DMS153 (cell line): Measurements from ENCODE around the gene LAGE3.
A peak's percentile ranks its signal among the peaks of the same experiment; 100 is the strongest.

Experiments
- DNase-seq: peaks from one replicate; lab custom pipeline; 2025; lab: John Stamatoyannopoulos, UW

LAGE3 gene, protein sequence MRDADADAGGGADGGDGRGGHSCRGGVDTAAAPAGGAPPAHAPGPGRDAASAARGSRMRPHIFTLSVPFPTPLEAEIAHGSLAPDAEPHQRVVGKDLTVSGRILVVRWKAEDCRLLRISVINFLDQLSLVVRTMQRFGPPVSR

DNA sequence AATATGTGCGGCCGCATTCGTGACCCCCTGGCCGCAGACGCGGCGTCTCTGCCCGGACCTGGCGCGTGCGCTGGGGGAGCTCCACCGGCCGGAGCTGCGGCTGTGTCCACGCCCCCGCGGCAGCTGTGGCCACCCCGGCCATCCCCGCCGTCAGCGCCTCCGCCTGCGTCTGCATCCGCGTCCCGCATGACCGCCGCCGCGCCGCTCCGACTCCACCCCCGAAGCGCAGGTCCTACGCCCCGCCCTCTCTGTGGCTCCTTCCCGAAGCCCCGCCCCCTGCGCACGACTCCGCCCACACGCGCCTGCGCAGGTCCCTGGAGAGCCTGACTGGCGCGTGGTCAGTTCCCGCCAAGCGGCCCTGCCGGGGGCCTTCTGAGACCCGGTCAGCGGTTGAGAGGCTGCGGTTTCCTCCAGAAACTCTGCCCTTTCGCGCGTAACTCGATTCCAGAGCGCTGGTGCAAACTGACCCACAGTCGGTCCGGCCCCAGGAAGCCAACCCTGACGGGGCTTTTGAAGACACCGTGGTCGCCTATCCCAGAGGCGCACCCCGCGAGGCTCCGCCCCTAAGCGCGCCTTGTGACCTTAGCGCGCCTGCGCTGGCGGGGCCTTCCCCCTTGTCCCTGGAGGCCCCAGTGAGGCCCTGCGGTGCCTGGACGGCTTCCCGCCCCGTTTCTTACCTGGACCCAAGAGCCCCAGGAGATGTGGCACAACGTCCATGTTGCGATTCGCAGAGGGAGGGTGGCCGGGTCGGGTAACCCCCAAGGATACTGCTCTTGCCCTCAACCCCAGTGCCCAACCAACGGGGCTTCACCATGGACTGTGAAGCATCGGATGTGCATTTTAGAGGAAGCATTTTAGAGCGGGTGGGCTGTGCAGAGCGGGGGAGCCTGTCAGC is at the start of gene LAGE3:
TSS of gene LAGE3 (minus strand) at position 554 of the 895 bp plus-strand sequence. CDS start at position 188, 366 bp downstream.
- DNase-seq: peak; percentile 90

DNA sequence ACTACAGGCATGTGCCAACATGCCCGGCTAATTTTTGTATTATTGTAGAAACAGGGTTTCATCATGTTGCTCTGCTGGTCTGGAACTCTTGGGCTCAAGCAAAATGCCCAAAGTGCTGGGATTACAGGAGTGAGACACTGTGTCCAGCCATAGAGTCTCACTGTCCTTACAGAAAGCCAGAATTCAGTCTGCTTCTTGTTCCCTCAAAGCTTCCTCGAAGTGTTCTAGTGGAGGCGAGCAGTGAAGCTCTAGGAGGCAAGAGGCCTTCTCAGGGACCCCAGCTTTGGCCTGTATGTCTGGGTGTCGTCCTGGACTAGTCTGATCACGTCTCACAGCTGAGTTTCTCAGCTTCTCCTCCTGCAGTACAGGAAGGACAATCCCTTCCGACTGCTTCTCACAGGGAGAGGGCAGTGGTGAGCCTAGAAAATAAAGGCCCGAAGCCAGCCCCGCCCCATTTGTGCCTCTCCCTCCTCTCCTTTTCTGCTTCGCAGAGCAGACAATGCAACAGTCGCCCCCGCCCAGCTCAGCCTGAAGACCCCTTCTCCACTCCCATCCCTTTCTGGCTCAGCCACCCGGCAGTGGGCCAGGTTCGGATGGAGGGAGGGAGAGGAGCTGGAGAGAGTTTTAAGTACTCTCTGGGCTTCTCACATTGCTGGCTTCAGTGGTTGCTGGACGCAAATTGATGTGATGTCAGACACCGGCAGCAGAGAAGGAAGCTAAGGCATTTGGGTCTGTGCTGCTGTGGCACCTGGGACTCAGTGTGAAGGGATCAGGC is 48.0 kb upstream of the LAGE3 start:
- peak; percentile 78 for DNase-seq

DNA sequence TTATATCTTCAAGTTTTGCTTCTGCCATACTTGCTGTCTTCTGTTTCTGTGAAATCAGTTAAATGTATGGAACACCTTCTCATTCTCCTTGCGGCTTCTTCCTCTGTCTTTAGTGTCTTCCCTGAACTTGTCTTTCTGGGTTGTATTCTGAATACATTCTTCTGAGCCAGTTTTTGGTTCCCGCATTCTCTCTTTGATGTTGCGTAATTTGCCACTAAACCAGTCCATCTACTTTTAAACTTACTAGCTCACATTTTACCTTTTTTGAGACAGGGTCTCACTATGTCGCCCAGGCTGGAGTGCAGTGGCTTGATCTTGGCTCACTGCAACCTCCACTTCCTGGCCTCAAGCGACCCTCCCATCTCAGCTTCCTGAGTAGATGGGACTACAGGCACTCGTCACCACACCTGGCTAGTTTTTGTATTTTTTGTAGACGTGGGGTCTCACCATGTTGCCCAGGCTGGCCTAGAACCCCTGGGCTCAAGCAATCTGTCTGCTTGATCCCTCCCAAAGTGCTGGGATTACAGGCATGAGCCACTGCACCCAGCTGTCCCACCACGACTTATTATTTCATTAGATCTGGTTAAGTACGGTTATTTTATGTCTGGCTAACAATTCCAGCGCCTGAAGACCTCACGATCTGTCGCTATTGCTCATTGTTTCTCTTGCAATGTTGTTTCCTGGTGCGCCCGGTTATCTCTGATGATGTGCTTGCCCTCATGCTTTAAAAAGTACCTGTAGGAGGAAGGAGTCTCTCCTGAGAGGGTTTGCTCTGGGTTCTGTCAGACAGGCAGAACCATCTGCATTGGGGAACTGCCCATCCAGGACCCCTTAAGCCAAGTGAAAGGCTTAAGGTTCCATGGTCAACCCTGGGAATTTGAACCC is 46.8 kb upstream of the LAGE3 start:
- no peak for DNase-seq

DNA sequence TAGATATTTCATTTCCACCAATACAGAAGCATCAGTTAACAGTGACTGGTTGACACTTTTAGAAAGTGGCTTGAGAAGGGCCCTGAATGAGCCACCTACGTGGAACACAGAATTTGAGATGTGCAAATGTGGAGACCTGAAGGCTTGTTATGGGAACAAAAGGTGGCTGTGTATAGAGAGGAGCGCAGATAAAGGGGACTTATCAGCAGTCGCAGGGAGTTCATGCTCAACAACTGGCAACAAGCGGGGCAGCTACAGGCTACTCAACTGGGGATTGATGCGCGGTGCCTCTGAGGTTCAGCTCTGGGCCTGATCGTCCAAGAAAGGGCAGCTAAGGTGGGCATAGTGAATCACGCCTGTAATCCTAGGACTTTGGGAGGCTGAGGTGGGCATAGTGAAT is 40.3 kb upstream of the LAGE3 start:
- DNase-seq: no peak

DNA sequence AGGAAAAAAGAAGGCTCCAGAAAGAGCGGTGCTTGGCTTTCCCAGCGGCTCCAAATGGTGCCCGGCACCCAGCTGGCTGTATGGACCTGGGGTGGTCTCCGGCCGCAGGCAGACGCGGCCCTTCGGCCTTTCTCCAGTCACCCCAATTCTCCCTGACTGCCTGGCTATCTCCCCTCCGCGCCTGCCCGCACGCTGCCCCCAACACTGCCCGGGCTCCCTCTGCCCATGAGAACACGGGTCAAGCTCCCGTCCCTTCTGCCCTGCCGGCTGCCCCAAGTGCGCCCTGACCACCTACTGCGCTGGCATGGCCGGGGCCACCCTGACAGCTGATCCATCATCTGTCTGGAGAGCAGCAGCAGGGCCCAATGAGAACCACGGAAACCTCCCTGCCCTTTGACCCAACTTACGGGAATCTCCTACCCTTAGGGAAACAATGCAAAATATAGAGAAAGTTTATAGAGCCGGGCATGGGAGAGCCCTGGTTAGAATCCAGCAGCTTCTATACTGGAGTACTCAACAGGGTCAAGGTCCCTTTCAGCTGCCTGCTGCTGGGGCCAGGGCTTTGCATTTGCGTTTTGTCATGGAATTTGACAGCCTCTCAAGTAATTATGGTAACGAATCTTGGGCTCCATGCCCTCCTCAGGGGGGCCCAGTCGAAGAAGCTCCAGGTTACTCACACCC is 38.2 kb upstream of the LAGE3 start:
- no peak for DNase-seq

DNA sequence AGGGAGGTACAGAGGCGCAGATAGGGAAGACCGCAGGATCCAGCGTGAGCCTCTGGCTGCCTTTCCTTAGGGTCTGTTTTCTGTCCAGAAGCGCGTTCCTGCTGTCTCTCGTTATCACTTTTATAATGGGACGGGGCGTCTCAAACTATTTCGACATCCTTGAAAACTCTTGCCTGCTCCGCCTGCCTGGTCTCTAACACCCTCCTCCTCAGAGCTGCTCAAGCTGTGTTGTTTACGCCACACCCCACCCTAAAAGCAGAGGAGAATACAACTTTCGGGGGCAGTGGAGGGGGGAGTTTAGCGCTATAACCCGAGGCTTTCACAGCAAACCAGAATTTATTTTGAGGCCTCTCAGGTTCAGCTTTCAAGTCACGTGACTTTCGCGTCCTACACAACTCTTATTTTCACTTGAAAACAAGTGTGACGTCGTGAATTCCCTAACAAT is 37.6 kb upstream of the LAGE3 start:
- no peak for DNase-seq

DNA sequence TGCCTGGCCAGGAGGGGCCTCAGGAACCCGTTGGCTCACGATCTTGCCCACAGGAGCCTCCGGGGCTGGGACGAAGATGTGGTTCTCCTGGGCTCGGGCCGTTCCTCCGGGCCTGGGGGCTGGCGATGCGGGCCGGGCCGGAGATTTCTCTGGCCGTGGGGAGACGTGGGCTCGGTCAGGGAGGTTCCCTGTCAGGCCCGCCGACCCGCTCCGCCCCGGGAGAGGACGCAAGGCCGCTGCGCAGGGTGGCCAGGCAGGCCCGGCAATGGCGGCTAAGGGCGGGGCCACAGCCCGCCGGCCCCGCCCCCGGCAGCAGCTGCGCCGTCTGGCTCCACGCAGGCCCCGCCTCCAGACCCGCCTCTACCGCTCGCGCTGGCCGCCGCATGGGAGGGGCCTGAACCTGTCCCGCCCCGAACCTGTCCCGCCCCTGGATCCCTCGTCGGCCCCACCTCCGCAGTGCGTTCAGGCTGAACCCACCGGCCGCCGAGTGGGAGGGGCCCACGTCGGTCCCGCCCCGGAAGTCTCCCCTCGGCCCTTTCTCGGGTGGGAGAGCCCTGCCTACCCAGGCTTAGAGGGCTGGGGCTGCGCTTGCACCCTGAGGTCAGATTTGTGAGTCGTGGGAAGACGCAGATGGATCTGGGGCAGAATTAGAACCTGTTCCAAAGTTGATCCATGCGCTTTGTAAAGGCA is 37.0 kb upstream of the LAGE3 start, which contains the start of gene FAM3A:
TSS of gene FAM3A (minus strand) at position 267 of the 690 bp plus-strand sequence. CDS start 460 bp downstream, outside the sequence.
- peak; percentile 89 for DNase-seq

DNA sequence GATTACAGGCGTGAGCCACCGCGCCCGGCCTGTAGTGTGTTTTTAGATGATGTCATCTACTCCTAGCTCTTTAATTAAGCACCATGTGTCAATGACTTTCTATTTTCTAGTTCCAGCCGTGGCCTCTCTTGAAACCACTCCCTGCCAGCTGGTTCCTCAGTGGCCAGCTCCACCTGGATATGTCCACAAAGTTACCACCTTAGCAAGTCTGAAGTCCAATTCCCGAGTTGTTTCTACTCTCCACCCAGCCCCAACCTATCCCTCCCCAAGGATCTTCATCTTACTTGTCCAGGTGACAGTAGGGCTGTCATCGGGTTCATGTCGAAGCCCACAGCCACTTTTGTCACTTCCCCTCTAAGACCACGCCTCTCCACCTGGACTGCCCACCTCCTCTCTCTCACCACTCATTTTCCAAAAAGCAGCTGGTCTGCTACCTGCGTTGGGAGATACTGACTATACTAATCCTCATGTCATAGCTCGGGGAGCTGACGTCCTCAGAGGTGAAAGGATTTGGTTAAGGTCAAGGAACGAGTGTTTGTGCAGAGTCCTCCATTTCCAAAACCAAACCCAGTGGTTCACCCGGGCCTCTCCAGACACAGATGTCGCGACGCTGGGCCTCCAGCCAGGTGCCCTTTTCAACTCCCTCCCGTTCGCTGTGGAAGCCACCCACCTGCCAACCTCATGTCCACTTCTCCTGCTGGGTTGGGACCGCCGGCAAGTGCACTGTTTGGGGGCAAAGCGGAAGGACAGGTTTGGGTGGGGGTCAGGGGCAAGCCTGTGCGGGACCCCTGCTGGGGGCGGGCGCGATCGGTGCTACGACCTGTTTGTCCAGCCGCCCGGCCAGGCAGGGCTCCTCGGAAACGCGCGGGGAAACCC is 36.2 kb upstream of the LAGE3 start:
- peak; percentile 31 for DNase-seq

DNA sequence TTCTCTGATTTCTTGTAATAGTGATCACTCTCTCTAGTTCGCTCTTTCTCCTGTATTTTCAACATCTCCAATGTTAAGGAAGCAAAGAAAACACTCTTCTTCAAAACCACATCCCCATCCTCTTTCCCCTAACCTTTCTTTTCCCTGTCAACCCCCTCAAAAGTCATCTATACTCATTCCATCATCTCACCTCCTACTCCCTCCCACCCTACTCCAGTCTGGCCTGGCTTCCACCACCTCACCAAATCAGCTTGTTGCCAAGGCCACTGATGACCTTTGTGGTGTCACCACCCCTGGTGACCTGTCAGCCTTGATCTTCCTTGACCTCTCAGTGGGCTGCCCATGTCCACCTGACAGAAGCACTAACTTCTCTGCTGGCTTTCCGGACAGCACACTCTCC is 34.6 kb upstream of the LAGE3 start:
- DNase-seq: no peak

DNA sequence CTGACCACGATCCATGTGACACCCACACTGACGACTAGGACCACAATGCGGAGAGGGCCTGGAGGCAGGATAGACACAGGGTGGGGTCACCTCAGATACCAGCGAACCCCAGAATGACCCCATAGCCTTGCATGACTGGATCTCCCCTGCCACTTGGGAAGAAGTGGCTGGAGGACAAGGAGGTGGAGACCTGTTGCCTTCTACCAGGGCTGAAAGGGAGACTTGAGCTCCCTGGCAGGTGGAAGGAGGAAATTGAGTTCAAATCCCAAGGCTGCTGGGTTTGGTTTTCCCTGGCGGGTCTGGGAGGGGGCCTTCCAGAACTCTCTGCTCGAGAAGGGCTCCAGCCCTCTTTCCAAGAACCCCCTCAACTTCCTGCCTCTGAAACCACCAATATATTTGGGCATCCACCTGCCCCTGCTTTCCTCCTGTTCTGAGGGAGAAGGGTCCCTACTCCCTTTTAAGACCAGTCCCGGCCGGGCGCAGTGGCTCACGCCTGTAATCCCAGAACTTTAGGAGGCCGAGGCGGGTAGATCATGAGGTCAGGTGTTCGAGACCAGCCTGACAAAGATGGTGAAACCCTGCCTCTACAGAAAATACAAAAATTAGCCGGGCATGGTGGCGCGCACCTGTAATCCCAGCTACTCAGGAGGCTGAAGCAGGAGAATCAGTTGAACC is 33.9 kb upstream of the LAGE3 start:
- DNase-seq: no peak

DNA sequence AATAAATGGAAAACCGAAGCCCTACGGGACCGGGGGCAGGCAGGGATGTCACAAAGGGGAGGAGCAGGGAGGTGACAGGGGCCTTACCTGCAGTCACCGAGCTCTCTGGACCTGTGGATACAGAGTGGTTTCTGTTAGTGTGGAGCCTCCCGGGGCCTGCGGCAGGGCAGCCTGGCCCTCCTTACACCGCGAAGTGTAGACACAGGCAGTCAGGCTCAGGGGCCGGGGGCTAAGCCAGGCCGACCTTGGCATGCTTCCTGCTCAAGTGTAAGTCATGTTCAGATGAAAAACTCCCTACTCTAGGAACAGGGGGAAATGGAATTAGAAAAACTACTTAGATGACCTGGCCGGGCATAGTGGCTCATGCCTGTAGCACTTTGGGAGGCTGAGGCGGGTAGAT is 32.7 kb upstream of the LAGE3 start:
- no peak for DNase-seq

DNA sequence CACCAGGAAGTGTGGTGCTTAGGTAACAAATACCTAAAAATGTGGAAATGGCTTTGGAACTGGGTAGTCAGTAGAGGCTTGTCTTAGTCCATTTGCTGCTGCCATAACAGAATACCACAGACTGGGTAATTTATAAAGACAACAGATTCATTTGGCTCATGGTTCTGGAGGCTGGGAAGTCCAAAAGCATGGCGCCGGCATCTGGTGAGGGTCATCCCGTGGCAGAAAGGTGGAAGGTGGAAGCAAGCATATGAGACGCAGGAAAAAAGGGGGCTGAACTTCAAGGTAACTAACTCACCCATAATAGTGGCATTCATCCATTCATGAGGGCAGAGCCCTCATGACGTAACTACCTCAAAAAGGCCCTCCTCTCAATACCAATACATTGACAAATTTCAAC is 30.4 kb upstream of the LAGE3 start:
- no peak for DNase-seq

DNA sequence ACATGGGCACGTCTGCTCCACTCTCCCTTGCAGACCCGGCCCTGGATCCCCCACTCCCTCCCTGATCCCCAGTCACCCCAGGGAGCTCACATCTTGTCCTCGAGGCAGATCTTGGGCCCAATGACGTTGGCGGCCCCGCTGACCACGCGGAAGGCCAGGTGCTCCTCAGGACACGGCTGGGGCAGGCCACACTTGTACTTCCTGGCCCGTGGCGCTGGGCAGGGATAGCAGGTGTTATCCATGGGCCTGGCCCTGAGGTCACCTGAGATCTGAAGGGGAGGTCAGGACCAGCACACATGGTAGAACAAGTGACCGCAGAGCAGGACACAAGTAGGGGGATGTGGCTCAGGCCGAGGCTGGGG is 29.3 kb upstream of the LAGE3 start:
- DNase-seq: no peak

DNA sequence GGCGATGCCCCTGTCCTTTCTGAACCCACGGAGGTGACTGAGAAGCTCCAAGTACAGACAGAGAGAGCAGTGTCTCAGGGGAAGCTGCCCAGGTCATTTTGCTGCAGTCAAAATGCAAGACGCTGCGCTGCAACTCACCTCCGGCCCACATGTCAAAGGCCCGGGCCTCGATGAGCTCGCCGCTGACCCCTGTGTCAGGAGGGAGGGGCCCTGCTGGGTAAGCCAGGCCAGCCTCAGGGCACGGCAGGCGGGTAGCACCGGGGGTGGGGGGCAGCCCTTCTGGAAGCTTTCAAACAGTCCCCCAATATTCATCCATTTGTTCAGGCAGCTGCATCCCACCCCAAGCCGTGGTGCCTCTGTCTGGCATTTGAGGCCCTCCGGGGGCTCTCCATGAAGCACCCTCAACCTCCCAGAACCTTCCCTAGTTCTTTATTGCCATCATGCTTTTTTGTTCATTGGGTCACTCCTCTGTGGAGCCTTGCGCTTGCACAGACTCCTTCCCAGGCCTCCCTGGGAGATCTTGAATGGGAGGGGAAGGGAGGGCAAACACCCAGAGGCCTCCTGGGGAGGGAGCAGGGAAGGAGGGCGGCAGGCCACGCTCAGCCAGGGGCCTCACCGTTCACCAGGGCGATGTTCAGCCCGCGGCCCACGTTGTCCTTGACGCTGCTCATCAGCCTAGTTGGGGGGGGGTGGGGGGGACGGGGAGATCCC is 28.7 kb upstream of the LAGE3 start:
- DNase-seq: no peak

DNA sequence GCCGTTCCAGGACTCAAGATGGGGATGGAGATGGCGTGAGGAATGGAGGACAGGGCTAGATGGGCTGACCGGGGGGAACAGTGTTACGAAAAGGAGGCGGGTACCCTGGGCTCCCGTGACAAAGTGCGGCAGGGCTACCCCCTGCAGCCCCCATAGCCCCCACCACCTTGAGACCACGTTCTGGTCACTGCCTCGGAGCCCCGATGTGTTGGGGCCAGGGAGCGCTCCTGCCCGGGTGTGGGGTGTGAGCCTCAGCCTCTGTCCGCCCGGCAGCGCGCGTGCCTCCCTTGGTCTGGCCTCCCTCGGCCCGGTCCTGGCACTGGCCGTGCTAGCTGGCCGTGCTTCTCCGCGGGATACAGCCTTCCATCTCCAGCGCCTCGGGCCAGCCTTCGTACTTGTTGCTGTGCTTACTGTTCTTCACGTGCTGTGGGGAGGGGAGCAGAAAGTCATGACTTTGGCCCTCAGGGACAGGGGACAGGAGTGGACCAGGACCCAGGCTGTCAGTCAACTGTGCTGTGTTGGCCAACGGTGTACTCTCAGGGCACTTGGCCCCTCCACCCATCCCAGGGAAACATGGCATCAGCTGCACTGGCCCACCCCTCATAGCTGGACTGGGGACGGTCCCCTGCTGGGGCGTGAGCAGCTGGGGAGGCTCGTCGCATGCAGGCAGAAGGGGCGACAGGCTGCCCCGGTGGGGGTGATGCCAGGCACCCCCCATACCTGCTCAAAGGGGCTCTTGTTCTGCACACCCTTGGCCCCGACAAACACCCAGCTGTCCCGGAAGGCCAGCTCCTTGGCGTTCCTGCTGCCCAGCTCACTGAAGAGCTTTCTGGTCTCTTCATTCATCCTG is 27.6 kb upstream of the LAGE3 start:
- DNase-seq: no peak

DNA sequence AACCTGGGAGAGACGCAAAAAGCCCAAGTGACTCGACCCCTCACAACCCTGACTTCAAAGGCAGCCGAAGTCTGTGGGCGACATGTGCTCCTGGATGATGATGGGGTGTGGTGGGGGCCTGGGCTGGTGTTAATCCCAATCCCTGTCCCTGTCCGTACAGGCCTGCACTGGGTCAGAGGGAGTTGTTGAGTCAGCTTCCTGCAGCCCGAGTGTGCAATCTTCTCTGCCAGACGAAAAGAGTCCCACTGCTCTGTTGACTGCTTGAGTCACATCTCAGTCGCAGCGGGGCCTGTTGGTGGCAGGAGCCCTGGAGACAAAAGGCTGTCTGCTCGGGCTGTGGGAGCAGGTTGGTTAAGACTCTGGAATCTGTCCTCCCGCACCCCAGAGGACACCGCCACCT is 26.7 kb upstream of the LAGE3 start:
- no peak for DNase-seq

DNA sequence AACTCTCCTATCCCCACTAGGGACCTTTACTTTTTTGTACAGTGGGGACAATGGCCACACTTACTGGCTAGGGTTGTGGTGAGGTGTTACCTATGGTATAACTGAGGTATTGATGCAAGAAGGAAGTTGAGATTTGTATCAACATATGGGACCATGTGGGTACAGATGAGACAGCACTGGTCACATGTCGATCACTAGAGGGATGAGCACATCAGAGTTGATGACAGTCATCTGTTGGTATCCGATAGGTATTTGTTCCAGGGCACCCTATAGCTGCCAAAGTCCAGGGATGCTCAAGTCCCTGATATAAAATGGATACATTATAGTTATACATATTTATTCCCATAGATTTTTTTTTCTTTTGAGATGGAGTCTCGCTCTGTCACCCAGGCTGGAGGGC is 23.9 kb upstream of the LAGE3 start:
- no peak for DNase-seq
